Stimulated activated CD4-positive, alpha-beta T cell treated with anti-CD3 and anti-CD28 coated beads, TNF-alpha, amount 100 ng/mL, for 4 hours (primary cell): ENCODE results near the gene DLGAP3.
"Not testable (repeated sequence)": the region's sequence is repeated elsewhere in the genome, so short reads cannot be mapped to it uniquely, and the experiment has no call there.

ENCODE experiments used
- DNase-seq, 3 experiments: peaks; one replicate each; pipeline ENCODE4 v3.0.0-alpha.2; 2020; ENCODE audit warnings: low read depth in 3 of 3

The DLGAP3 gene

DNA sequence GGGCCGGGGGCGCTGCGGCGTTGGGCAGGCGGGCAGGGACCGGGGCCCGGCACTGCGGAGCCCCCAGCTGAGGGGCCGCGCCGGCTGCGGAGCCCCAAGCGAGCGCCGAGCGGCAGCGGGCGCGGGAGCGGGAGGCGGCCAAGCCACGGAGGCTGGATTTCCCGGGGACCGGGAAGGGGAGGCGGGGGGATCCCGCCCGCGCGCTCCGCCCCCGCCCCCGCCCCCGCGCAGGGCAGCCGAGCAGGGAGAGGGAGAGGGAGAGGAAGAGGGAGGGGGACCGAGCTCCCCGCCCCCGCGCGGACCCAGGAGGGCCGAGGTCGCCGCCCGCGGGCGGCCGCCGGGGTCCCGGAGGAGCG lies at the start of gene DLGAP3:
Gene DLGAP3, minus strand, starts transcription at position 154 of the 356 bp plus-strand sequence. CDS start 24,267 bp downstream, outside the sequence.
- DNase-seq, result no peak

- no peak for DNase-seq
These were observed 49.5 kb upstream of the DLGAP3 start for GRCh38 chr1:34978921-34979320.

DNA sequence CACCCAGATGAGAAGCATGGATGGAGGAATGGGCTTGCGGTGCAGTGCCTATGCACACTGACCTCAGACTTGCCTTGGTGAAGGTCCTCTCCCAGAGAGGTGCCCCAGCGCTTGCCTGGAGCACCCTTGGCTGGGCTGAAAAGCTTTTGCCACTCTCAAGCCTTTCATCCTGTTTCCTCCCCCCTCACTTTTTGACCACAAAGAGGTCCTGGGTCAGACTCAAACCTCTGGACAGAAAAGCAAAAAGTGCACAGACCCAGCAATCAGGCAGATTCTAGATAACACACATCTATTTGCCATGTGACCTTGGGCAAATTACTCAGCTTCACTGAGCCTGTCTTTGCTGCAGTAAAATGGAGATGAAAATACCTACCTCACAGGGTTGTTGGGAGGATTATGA lies 48.4 kb upstream of the DLGAP3 start:
- no peak for DNase-seq

DNA sequence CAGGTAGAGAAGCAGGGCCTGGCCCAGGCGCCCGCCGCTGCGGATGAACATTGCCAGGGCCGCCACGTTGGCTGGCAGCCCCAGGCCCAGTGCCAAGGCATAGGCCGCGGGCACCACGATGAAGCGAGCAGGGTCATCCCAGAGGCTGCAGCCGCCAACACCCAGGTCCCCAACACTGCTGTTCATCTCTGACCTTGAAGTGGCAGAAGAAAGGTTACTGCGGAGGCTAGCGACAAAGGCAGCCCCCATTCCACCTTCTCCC lies 47.7 kb upstream of the DLGAP3 start:
- no peak for DNase-seq

DNA sequence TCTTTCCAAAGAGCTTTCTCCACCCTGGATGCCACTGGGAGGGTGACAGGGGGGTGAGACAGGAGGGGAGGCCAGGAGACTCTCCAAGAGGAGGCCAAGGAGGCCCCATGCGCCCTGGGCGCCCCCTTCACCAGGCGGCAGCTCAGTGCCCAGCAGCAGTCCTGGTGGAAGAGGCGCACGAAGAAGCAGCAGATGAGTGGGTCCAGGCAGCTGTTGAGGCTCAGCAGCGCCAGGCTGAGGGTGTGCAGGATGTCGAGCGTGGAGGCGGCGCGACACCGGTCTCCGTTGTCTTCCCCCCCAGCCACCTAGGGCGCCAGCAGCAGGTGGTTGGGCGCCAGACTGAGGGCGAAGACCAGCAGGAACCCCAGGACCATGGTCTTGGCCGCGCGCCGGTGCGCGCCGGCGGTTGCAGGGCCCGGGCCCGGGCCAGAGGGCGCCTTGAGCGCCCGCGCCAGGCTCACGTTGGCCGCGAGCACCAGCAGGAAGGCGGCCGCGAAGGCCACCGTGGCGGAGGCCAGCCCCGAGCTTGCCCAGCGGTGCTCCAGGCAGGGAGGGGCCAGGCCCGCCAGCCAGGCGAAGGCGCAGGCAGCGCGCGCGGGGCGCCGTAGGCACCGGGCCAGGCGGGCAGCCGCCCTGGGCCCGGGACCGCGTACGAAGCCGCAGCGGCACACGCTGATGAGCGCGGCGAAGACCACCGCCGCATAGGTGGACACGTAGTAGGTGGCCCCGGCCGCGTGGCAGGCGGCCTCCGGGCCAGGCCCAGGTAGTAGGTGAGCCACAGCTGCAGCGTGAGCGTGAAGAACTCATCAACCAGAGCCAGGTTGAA lies 47.1 kb upstream of the DLGAP3 start:
- DNase-seq, result no peak

DNA sequence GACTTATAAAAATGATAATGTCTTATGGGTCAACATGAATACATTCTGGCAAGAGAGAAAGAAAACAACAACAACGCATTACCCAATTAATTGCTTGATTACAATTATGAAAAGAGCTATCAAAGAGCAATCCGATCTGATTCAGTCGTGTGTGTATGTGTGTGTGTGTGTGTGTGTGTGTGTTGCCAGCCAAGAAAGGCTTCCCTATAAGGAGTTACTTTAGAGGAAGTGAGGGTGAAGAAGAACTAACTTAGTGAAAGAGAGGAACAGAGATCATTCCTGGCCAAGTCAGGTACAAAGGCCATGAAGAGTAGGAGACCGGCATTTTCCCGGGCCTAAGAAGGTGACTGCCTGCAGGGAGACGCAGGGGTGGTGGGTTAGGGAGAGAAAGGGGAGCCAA lies 46.3 kb upstream of the DLGAP3 start:
- no peak for DNase-seq

GRCh38 chr1:34975338-34975737 lies 45.9 kb upstream of the DLGAP3 start:
- no peak for DNase-seq

- no peak for DNase-seq
These were observed 45.2 kb upstream of the DLGAP3 start for GRCh38 chr1:34974626-34975025.

DNA sequence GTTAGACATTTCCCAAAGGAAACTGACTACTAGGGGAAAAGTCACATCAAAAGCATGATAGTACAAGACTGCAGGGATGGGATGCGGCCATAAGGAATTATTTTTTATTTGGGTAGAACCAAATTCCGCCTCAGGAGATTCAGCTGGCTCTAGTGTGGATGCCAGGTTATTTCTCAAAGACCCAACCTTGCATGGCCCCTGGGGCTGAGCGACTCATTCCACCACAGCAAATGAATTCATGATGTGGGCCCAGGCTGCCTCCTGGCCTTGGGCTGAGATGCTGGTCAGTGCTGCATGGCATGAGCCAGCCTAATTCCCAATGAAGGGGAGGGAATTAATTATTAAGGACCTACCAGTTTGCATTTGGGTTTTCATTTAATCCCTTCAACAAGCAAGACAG lies 43.9 kb upstream of the DLGAP3 start:
- DNase-seq, result no peak

GRCh38 chr1:34970829-34971228 lies 41.4 kb upstream of the DLGAP3 start:
- DNase-seq, result no peak

DNA sequence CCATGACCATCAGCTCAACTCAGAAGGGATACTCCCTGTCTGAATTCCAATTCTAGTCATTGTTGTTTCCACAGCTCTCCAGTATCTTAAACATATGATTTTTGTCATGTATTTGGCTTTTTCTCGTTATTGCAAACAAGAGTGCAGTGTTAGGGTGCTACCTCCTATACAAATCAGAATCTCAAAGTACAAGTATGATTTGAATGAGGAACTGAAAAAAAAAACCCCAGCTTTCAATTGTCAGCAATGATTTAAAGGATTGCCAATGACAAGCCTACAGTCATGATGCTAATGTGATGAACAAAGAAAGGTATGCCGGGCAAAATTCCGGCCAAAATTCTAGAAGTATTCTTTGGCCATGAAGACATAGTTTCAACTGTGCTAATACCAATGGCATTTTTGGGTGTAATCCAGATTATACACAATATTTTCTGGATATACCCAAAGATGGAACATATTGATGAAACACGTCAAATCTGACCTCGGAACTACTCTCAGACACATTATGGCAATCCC lies 40.8 kb upstream of the DLGAP3 start:
- DNase-seq, result no peak

- DNase-seq, result not testable (repeated sequence)
These were observed 38.8 kb upstream of the DLGAP3 start for GRCh38 chr1:34968297-34968696.

DNA sequence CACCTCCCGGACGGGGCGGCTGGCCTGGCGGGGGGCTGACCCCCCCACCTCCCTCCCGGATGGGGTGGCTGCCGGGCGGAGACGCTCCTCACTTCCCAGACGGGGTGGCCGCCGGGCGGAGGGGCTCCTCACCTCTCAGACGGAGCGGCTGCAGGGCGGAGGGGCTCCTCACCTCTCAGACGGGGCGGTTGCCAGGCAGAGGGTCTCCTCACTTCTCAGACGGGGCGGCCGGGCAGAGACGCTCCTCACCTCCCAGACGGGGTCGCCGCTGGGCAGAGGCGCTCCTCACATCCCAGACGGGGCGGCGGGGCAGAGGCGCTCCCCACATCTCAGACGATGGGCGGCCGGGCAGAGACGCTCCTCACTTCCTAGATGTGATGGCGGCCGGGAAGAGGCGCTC lies 38.2 kb upstream of the DLGAP3 start:
- DNase-seq, result not testable (repeated sequence)

GRCh38 chr1:34965597-34965996 lies 36.1 kb upstream of the DLGAP3 start:
- DNase-seq, result no peak

GRCh38 chr1:34950428-34950827 lies 21.0 kb upstream of the DLGAP3 start:
- no peak for DNase-seq

- not testable (repeated sequence) for DNase-seq
These were observed 19.3 kb upstream of the DLGAP3 start for GRCh38 chr1:34948739-34949138.

DNA sequence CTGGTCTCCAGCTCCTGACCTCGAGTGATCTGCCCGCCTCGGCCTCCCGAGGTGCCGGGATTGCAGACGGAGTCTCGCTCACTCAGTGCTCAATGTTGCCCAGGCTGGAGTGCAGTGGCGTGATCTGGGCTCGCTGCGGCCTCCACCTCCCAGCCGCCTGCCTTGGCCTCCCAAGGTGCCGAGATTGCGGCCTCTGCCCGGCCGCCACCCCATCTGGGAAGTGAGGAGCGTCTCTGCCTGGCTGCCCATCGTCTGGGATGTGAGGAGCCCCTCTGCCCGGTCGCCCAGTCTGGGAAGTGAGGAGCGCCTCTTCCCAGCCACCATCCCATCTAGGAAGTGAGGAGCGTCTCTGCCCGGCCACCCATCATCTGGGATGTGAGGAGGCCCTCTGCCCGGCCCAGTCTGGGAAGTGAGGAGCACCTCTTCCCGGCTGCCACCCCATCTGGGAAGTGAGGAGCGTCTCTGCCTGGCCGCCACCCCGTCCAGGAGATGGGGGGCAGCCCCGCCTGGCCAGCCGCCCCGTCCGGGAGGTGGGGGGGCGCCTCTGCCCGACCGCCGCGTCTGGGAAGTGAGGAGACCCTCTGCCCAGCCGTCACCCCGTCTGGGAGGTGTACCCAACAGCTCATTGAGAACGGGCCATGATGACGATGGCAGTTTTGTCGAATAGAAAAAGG lies 18.3 kb upstream of the DLGAP3 start:
- DNase-seq, result not testable (repeated sequence)

- no peak for DNase-seq
These were observed 16.8 kb upstream of the DLGAP3 start for GRCh38 chr1:34946211-34946610.

GRCh38 chr1:34941798-34942197 lies 12.3 kb upstream of the DLGAP3 start:
- DNase-seq, result not testable (repeated sequence)

DNA sequence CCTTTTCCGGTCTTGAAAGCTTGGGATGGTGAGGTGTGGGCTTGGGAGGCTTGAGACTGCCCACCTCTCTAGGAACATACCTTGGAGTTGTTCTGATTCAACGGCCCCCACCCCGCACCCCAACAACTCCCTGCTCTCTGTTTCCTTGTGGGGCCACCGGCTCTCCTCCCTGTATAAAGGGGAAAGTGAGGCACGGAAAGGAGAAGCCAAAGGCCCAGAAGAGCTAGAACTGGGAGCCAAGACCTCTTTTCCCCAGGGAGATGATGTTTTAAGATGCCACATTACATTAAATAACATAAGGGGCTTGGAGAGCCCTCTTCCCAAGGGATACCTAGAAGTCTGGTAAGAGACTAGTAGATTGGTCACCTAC lies 1.2 kb upstream of the DLGAP3 start:
- no peak for DNase-seq

GRCh38 chr1:34929853-34930701 lies 627 bp upstream of the DLGAP3 start:
- DNase-seq, result no peak

GRCh38 chr1:34928699-34929496 lies 552 bp downstream of the DLGAP3 start:
- no peak for DNase-seq
